T follicular helper cell (primary cell): Measurements from ENCODE around the gene RETREG1.
A peak's percentile ranks its signal among the peaks of the same experiment; 100 is the strongest.
"Not testable (repeated sequence)": the region's sequence is repeated elsewhere in the genome, so short reads cannot be mapped to it uniquely, and the experiment has no call there.

Source experiments
- DNase-seq: peaks from one replicate; pipeline ENCODE4 v3.0.0-alpha.2; 2020; ENCODE audit warnings: low read depth

Gene RETREG1

DNA sequence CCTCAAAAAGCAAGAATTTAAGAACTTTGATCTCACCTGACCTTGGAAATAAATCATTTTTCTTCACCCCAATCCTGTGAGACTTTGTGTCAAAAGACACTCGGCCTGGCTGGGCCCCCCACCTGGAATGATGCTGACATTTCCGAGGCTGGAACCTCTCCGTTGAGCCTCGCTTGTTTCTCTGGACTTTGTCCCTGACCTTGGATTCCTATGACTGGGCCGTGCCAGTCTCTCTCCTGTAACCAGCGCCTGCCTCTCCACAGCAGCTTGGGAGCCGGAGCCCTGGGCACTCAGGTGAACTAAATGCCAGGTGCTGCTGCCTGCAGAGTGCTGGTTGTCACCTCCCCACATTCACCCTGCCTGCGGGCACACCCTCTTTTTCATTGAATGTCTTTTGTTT, 62.7 kb downstream of the RETREG1 start:
- no peak for DNase-seq

DNA sequence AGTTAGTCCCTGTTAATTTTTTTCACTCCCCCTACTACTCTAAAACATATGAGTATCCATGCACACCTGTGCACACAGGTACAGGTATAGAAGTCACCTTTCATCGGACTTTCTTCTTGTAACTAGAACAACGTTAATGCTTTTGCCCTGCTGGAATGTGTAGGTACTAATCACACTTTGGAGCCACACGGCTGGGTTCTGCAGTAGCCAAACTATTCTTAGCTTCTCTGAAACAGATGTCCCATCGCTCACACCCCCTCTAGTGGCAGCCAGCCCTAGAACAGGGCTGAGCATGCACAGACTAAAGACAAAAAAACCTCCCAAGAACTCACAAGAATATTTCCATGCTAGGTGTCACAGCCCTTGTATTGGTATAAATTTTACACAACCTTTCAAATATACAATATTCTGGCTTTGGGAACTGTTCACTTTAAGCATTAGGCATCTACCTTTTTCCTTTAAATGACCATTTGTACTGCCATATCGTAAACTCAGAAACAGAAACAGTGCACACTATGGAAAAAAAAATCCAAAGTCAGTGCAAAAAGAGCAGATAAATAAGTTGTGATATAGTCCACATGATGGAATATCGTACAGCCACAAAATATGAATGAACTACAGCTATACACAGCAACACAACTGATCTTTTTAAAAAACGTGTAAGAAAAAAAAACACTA, 64.0 kb downstream of the RETREG1 start:
- peak; percentile 4 for DNase-seq

DNA sequence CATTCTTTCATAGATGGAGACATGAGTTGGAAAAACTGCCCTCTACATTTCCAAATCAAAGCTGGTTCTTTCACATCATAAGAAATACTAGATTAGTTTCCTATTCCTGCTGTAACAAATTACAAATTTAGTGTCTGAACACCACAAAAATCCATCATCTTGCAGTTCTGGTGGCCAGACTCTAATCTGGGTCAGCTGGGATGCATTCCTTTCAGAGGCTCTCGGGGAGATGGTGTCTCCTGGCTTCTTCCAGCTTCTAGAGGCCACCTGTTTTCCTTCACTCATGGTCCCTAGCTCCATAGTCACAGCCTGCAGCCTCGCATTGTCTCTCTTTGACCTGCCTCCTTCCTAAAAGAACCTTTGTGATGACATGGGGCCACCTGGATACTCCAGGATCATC, 65.2 kb downstream of the RETREG1 start:
- no peak for DNase-seq

DNA sequence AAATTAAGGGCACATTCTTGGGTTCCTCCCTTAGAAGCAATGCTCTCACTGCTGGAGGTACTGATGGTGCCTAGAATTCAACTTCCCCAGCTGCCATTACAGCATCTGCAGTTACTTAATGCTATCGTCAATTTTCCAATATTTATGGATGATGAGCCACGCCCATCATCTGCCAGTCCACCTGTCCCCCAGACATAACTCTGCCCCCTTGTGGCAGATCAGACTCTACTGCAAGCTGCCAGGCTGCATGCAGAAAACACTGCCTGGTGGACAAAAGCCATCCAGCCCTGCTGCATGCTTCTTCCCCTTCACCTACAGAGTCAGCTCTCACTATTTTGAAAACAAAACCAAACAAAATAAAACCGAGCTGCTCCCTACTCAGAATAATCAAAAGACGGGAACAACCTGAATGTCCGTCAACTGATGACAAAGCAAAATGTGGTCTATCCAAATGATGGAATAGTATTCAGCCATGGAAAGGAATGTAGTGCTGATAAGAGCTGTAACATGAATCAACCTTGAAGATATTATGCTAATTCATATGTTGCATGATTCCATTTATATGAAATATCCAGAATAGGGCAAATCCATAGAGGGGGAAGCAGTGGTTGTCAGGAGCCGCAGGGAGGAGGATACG, 66.4 kb downstream of the RETREG1 start:
- DNase-seq = no peak

DNA sequence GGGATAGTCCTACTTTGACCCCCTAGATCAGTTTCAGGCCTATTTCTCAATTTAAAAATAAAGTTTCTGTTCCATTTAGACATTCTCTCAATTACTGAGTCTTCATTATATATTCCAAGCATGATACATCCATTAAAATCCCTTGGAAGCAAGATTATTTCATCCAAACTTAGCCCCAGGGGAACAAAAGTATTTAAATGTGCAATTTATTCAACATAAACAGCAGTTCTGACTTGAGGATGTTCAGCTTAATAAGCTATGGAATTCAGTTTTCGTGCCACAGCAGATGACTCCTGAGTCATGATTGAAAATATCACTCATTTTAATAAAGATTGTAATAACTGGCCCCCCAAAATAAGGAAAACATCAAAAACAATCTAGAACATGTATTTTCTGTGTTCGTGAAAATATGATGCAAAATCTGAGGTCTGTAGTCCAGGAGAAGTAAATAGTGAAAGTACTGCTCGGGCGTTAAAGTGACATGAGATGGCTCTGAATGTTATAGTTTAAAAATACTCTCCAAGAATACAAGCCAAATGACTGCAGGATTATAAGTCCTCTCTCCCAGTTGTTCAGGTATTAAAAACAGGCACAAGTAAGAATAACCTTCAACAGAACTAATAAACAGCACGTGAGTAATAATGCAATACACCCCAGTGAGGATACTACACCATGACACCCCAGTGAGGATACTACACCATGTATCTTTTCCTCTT, 67.1 kb downstream of the RETREG1 start:
- DNase-seq = no peak

DNA sequence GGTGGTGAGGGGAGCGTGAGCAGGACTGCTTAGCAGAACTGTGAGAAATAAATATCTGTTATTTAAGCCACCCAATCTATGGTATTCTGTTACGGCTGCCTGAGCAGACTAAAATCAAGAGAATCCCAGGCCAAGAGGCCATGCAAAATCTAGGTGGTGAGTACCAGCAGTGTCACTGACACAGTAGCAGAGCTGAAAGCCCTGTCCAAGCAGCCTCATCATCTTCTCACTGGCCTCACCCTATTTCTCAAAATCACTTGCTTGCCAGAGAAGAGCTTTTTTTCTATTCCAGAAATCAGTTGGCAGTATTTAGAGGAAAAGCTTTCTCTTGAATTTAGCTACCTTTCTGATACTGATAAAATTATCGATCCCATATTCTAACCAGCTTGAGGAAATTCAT, 68.0 kb downstream of the RETREG1 start:
- DNase-seq = no peak

DNA sequence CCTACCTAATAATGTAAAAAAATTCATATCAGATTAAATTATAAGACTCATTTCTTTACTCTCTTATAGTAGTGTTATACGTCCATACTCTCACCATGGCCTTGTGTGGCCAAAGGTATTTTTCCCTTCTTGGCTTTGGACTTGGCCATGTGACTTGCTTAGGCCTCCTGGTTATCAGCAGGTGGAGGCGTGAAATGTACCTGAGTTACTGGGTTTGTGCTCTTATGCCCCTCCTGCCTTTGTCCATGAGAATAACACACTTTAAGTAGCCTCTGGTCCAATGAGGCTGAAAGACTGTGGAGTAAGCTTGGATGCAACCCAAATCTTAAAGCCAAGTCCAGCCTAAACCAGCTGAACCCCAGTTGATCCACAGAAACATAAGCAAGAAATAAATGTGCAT, 68.7 kb downstream of the RETREG1 start:
- DNase-seq = no peak

DNA sequence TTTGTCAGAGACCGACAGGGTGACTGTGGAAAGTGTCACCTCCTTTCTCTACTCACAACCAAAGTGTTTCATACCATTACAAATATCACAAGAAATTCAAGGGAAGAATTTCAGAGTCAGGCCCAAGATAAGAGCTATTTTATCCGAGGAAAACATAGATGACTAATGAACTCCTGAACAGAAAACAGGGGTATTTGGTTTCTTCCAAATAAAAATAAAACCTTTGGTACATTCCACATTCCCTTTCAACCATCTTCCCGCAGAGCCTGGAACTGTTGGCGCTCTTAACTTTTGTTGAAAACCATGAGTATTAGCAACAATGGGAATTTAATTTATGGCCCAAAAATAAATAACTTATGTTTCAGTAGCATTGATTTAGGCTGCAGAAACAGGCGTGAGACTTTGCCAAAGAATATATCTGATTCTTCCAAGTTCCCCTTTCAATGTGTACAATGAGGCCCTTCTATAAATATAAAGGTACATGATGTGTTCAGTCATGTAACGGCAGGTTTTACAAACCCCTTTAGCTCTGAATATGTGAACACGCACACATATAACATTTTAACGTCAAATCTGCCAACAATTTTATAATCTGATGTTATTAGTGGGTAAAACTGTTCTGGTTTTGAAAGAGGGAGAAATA, 69.5 kb downstream of the RETREG1 start:
- DNase-seq = no peak

DNA sequence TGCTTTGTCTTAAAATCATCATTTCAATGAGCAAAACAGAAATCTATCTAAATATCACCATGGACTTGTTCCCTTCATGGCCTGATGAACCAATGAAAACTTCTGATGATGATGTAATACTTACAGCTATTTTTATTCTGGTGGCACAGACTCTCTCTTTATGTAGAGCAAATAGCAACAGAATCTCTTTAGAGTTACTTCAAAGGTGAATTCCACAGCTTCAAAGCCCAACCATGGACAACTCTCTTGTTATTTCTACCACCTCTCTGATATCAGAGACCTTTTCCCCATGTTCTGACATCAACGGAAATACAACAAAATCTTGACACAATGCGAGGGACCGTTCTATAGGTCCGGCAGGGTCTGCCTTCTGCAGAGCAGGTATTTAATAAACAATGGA, 70.1 kb downstream of the RETREG1 start:
- DNase-seq = no peak

DNA sequence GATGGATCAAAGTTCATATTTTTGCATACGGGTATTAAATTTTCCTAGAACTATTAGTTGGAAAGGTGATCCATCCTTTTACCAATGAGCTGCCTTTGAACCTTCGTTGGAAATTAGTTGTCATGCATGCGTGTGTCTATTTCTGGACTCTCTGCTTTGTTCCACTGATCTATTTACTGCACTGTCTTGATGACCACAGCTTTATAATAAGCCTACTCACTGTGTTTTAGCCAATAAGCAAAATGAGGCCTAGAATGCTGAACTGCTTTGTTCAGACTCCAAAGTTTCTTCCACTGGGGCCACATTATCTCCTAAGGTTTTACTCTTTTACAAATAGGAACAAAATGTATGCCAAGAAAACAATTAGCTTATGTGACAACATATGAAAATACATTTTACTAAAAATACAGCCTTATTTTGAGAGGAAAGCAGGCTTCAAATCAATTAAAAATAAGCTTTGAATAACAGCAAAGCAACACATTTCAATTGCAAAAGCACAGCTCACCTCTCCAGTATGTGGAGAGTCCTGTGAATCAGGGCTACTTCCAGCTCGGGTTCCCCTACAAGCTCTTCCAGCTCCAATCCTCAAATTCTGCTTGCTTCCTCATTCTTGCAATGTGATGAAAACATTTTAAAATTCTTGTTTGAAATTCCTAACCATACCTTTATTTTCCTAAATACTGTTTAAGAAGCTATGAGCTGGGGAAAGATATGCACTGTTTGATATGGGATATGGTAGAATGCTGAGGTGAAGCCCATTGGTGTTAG, 72.0 kb downstream of the RETREG1 start:
- DNase-seq = no peak

DNA sequence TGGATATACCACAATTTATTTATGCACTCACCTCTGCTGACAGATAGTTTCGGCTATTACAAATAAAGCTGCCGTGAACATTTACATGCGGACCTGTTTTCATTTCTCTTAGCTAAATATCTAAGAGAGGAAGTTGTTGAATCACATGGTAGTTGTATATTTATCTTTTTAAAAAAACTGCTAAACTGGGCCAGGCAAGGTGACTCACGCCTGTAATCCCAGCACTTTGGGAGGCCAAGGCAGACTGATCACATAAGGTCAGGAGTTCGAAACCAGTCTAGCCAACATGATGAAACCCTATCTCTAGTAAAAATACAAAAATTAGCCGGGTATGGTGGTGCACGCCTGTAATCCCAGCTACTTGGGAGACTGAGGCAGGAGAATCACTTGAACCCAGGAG, 73.6 kb downstream of the RETREG1 start:
- DNase-seq = not testable (repeated sequence)

DNA sequence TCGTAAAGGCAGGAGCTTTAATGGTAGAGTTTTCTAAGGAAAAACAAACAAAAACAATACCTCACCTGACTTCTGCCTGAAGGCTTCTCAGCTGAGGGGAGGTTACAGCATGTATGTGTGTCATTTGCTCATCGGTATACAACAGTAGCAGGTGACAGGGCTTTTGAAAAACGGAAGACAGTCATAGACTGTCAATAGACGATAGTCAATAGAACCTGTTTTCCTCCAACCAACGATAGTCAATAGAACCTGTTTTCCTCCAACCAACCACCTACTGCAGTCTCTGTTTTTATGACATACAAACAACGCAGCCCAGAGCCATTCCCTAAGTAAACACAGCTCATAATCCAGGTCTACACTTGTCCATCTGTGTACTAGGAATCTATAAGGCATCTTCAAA, 74.6 kb downstream of the RETREG1 start:
- DNase-seq = no peak

DNA sequence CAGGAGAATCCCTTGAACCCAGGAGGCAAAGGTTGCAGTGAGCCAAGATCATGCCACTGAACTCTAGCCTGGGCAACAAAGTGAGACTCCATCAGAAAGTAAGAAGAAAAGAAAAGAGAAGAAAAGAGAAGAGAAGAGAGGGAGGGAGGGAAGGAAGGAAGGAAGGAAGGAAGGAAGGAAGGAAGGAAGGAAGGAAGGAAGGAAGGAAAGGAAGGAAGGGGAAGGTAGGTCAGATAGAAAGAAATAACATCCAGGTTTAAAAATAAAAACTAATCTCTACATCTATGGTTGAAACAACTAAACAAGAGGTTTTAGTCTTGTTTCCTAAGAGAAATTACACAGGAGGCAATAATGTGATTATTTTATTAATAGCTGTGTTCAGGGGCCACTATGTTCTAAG, 75.2 kb downstream of the RETREG1 start:
- not testable (repeated sequence) for DNase-seq

DNA sequence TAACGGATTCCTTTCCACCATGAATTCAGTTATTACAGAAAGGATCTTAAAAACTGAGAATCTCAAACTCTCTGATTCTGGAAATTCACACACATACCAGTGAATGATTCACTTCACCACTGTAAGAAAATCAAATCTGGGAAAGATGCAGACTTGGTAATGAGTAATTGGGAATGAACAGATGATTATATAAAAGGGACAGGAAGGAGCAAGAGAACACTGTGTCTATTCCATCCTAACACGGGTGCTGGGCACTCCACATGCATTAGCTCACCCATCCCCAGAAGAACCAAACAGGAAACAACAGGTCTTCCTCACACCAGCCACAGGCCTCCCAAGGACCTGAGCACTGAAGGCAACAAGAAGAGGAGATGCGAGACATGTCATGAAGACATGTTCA, 76.4 kb downstream of the RETREG1 start:
- DNase-seq = no peak

DNA sequence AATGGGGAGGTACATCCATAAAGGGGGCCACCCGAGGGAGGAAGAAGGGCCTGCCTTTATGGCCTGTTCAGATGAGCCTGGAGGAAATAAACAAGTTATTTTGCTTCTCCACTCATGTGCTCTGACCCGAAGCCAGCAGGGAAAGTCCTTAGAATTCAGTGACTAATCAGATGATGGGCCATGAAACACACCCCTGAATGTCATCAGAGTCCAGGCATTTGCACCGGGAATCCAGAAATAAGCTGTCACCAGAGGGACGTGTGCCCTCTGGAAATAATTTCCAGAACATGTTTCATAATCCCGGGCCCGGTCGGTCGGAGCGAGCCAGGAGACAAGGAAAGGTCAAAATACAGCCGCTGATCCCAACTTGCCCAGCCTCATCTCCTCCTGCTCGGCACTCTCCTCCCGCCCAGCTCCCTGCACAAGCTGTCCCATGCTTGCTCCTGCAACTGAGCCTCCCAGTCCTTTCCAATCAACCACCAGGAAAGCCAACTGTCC, 77.6 kb downstream of the RETREG1 start:
- no peak for DNase-seq

DNA sequence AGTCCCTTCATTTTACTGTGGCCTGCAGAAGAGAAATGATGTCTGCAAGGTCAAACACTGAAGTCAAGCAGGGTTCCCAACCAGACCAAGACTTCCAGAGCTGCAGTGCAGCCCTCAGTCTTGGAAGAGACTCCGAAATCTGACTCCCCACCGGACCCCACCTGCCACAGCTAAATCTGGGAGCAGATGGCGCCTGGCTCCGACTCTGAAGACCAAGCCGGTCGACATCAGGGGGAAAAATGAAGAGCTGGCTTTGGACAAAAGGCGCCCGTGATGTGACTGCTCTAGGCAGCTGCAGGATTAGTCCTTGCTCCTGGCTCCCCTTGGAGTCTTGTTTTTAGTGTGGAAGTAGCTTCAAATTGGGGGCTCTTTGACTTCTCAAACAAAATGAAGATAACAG, 78.8 kb downstream of the RETREG1 start:
- DNase-seq = no peak

DNA sequence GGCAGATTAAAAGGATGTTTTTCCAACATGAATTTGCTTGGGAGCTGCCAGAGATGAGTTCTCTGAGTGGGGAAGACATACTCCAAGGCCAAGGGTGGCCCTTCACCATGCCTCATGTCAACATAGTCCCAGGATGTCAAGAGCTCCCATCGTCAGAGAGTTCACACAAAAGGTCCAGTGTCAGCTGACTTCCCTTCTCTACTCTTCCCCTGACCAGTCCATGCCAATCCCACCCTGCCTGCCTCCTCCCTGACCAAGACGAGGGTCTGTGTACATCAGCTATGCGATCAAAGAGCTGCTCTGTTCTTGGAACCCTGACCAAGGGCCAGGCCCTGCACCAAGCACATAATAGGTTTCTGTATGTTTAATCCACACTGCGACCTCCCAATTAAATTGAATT, 80.0 kb downstream of the RETREG1 start:
- no peak for DNase-seq

DNA sequence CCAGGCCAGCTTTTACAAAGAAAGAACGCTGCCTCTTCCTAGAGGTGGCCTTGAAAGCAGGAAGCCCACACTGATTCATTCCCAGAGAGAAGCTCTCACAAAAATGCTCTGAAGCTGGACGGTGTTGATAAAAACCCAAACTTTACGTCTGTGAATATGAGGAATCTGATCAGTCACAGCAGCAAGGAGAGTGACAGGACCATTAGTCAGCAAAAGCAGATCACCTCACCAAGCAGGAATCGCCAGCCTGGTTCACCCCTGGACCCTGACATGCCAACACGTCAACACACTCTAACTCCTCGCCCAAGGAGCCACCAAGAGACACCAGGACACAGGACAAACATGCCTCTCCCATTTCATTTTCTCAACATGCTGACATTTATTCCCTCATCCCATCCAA, 80.6 kb downstream of the RETREG1 start:
- DNase-seq = no peak

DNA sequence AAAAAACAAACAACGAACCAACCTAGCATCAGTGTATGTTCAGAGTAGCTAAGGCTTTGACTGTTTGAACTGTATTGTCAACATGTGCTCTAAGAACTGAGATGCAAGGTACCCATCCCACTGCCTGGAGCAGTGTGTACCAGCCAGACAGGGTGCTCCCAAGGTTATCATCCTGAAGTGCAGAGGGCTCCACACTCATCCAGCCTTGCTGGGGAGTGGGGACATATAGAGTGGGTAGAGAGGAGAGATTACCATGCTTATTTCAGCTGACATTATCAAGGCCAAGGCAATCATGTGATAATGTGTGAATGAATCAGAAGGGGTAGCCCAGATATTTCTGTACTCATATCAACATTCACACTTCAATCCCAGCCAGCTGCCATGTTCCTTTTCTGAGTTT, 82.5 kb downstream of the RETREG1 start:
- no peak for DNase-seq

DNA sequence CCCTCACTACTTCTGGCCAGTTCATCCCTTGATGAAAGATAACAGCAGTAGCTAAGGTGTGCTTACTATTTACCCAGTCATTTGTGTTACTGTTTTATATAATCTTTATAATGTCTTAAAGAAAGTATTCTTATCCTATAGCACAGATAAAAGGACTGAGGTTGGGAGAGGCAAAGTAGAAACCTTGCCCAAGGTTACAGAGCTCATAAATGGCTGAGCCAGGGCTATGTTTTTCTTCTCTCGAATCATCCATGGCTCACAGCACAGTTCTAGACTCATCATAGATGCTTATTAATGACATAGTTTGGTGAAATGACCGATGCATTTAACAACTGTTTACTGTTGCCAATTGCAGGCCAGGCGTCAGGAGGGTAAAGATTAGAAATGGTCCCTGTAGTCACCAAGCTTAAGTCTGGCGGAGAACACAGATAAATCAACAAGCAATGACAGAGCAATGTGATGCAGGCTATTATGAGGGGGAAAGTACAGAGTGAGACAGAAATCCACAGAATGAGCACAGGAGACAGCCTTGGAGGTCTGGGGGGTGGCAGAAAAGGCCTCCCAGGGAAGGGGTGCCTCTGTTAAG, 85.6 kb downstream of the RETREG1 start:
- no peak for DNase-seq

DNA sequence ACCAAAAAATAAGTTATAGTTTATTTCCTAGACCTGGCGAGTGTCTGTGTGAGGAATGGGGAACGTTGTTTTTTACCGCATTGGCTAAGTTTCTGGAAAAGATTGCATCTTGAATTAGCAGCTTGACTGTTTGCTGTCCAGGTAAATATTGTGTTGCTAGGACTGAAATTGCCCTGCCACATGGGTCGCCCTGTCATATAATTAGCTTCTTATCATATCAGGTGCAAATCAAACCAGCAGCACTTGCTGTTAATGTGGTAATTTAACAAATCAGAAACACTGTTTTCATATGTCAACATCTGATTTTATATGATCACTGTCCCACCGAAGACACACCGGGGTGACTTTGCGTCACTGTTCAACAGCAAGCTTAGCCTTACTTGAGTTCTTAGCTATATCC, 87.5 kb downstream of the RETREG1 start:
- no peak for DNase-seq
